Body of pancreas (tissue), 4 donors: ENCODE measurements around the gene CTLA4.

Experiments used
- POLR2A ChIP-seq, 3 donors: fragments of 450-650 bp; IDR thresholded peaks; one replicate each; pipeline ENCODE4 v1.6.1; 2016; ENCODE audit warnings: antibody characterized with exemption in 3 of 3, mild to moderate bottlenecking in 2 of 3
- TF ChIP-seq, protein P1 (sequence below), 7 experiments: fragments of 450-650 bp in 4 of 7; fragments of 200-600 bp in 3 of 7; sonication (generic) in 3 of 7; IDR thresholded peaks; one replicate each; pipeline ENCODE4 v1.5.1; 2016 to 2019; ENCODE audit warnings: antibody characterized with exemption in 7 of 7

GRCh38 chr2:203876328-203876727 lies 8.8 kb downstream of the CTLA4 start:
- TF ChIP-seq, protein P1, sequence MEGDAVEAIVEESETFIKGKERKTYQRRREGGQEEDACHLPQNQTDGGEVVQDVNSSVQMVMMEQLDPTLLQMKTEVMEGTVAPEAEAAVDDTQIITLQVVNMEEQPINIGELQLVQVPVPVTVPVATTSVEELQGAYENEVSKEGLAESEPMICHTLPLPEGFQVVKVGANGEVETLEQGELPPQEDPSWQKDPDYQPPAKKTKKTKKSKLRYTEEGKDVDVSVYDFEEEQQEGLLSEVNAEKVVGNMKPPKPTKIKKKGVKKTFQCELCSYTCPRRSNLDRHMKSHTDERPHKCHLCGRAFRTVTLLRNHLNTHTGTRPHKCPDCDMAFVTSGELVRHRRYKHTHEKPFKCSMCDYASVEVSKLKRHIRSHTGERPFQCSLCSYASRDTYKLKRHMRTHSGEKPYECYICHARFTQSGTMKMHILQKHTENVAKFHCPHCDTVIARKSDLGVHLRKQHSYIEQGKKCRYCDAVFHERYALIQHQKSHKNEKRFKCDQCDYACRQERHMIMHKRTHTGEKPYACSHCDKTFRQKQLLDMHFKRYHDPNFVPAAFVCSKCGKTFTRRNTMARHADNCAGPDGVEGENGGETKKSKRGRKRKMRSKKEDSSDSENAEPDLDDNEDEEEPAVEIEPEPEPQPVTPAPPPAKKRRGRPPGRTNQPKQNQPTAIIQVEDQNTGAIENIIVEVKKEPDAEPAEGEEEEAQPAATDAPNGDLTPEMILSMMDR (IDR thresholded peaks at IDR 0.05), result no peak
- TF ChIP-seq POLR2A (IDR thresholded peaks at IDR 0.05), result no peak
